Measurements from ENCODE around the gene RASA2.

RASA2 gene

GRCh38 chr3:141561426-141562034 is 74.7 kb downstream of the RASA2 start:
- Histone ChIP-seq H3K4me1 (ENCODE audit: control insufficient read depth, low read depth, low read length) (no peaks in the 10 kb centered on the region), H3K9me3 (ENCODE audit: control insufficient read depth, low read depth, low read length) (no peaks in the 10 kb centered on the region), H3K27ac (ENCODE audit: low read length) (no peak overlapping the region), H3K27me3 (ENCODE audit: control insufficient read depth, insufficient read depth, low read length) (no peaks in the 10 kb centered on the region), H3K36me3 (ENCODE audit: control insufficient read depth, low read depth, low read length) (peaks cover 22% of the 10 kb centered on the region), H3K9ac (ENCODE audit: low read length) (no peak overlapping the region), H3K4me3 (ENCODE audit: low read length) (no peak overlapping the region)

GRCh38 chr3:141564241-141564640 is 77.4 kb downstream of the RASA2 start:
- Histone ChIP-seq H3K9ac (ENCODE audit: low read length) (no peak overlapping the region), H3K27ac (ENCODE audit: low read length) (no peak overlapping the region), H3K4me1 (ENCODE audit: control insufficient read depth, low read depth, low read length) (no peaks in the 10 kb centered on the region), H3K4me3 (ENCODE audit: low read length) (no peak overlapping the region), H3K27me3 (ENCODE audit: control insufficient read depth, insufficient read depth, low read length) (no peaks in the 10 kb centered on the region), H3K36me3 (ENCODE audit: control insufficient read depth, low read depth, low read length) (peaks cover 11% of the 10 kb centered on the region), H3K9me3 (ENCODE audit: control insufficient read depth, low read depth, low read length) (no peaks in the 10 kb centered on the region)

GRCh38 chr3:141570068-141570467 is 83.2 kb downstream of the RASA2 start:
- H3K36me3 ChIP-seq (ENCODE audit: control insufficient read depth, low read depth, low read length) = peaks cover 19% of the 10 kb centered on the region
- no peaks in the 10 kb centered on the region for H3K27me3 ChIP-seq (ENCODE audit: control insufficient read depth, insufficient read depth, low read length)

DNA sequence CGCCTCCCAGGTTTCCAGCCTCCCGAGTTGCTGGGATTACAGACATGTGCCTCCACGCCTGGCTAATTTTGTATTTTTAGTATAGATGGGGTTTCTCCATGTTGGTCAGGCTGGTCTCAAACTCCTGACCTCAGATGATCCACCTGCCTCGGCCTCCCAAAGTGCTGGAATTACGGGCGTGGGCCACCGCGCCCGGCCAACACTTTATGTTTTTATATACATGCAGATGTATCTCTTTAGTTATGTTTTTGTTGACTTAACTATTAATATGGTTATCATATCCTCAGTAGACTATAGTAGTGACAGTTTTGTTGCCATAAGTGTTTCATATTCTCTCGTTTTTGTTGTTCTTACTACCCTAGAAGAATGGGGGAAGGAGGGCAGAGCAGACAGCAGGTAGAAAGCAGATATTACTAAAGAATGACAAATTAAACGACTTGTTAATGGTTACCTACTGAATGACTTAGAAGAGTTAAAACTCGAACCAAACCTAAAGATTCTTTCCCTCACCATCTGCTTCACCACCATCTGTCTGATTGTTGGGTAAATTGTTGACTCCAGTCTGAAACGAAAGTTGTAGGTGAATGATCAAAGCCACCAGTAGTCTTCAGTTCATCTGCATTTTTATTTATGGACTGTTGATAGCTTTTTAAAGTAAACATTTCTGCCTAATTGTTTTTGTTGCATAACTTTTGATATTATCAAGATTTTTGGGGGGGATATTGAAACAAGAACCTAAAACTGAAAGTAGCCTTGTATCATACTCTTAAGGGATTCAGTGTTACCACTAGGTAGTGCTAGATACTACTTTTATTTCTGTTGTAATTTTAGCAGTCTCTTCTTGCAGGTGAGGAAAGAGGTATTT is 89.3 kb downstream of the RASA2 start:
- no peak overlapping the region for H3K27ac ChIP-seq (ENCODE audit: low read length)

More at GRCh38 chr3:141570068-141570467, 83.2 kb downstream of the RASA2 start:
- Histone ChIP-seq H3K4me3 (ENCODE audit: low read length) (no peak overlapping the region), H3K9me3 (ENCODE audit: control insufficient read depth, low read depth, low read length) (no peaks in the 10 kb centered on the region), H3K4me1 (ENCODE audit: control insufficient read depth, low read depth, low read length) (no peaks in the 10 kb centered on the region), H3K27ac (ENCODE audit: low read length) (no peak overlapping the region), H3K9ac (ENCODE audit: low read length) (no peak overlapping the region)

GRCh38 chr3:141576744-141577052 is 89.9 kb downstream of the RASA2 start:
- H3K9me3 ChIP-seq (ENCODE audit: control insufficient read depth, low read depth, low read length) = no peaks in the 10 kb centered on the region
- H3K36me3 ChIP-seq (ENCODE audit: control insufficient read depth, low read depth, low read length) = peaks cover 37% of the 10 kb centered on the region
- no peak overlapping the region for H3K9ac ChIP-seq (ENCODE audit: low read length)
- no peaks in the 10 kb centered on the region for H3K4me1 ChIP-seq (ENCODE audit: control insufficient read depth, low read depth, low read length)
- H3K4me3 ChIP-seq (ENCODE audit: low read length) = no peak overlapping the region
- H3K27me3 ChIP-seq (ENCODE audit: control insufficient read depth, insufficient read depth, low read length) = no peaks in the 10 kb centered on the region
- H3K27ac ChIP-seq (ENCODE audit: low read length) = no peak overlapping the region

More for the DNA sequence above, 89.3 kb downstream of the RASA2 start:
- Histone ChIP-seq H3K9ac (ENCODE audit: low read length) (no peak overlapping the region), H3K27me3 (ENCODE audit: control insufficient read depth, insufficient read depth, low read length) (no peaks in the 10 kb centered on the region), H3K4me1 (ENCODE audit: control insufficient read depth, low read depth, low read length) (no peaks in the 10 kb centered on the region), H3K9me3 (ENCODE audit: control insufficient read depth, low read depth, low read length) (no peaks in the 10 kb centered on the region), H3K4me3 (ENCODE audit: low read length) (no peak overlapping the region), H3K36me3 (ENCODE audit: control insufficient read depth, low read depth, low read length) (peaks cover 43% of the 10 kb centered on the region)

GRCh38 chr3:141578202-141578973 is 91.6 kb downstream of the RASA2 start:
- Histone ChIP-seq H3K36me3 (ENCODE audit: control insufficient read depth, low read depth, low read length) (peaks cover 38% of the 10 kb centered on the region), H3K4me3 (ENCODE audit: low read length) (no peak overlapping the region), H3K9me3 (ENCODE audit: control insufficient read depth, low read depth, low read length) (no peaks in the 10 kb centered on the region), H3K9ac (ENCODE audit: low read length) (no peak overlapping the region), H3K27me3 (ENCODE audit: control insufficient read depth, insufficient read depth, low read length) (no peaks in the 10 kb centered on the region), H3K27ac (ENCODE audit: low read length) (no peak overlapping the region), H3K4me1 (ENCODE audit: control insufficient read depth, low read depth, low read length) (no peaks in the 10 kb centered on the region)

GRCh38 chr3:141594357-141594756 is 107.5 kb downstream of the RASA2 start:
- Histone ChIP-seq H3K4me3 (ENCODE audit: low read length) (no peak overlapping the region), H3K36me3 (ENCODE audit: control insufficient read depth, low read depth, low read length) (peaks cover 19% of the 10 kb centered on the region), H3K9ac (ENCODE audit: low read length) (no peak overlapping the region)

GRCh38 chr3:141597931-141598330 is 111.1 kb downstream of the RASA2 start:
- Histone ChIP-seq H3K36me3 (ENCODE audit: control insufficient read depth, low read depth, low read length) (peaks cover 9% of the 10 kb centered on the region), H3K4me3 (ENCODE audit: low read length) (no peak overlapping the region), H3K9me3 (ENCODE audit: control insufficient read depth, low read depth, low read length) (no peaks in the 10 kb centered on the region), H3K9ac (ENCODE audit: low read length) (no peak overlapping the region), H3K4me1 (ENCODE audit: control insufficient read depth, low read depth, low read length) (no peaks in the 10 kb centered on the region), H3K27me3 (ENCODE audit: control insufficient read depth, insufficient read depth, low read length) (no peaks in the 10 kb centered on the region), H3K27ac (ENCODE audit: low read length) (no peak overlapping the region)

More at GRCh38 chr3:141594357-141594756, 107.5 kb downstream of the RASA2 start:
- no peak overlapping the region for H3K27ac ChIP-seq (ENCODE audit: low read length)
- no peaks in the 10 kb centered on the region for H3K9me3 ChIP-seq (ENCODE audit: control insufficient read depth, low read depth, low read length)
- no peaks in the 10 kb centered on the region for H3K4me1 ChIP-seq (ENCODE audit: control insufficient read depth, low read depth, low read length)
- H3K27me3 ChIP-seq (ENCODE audit: control insufficient read depth, insufficient read depth, low read length) = no peaks in the 10 kb centered on the region

GRCh38 chr3:141600331-141600730 is 113.5 kb downstream of the RASA2 start:
- no peaks in the 10 kb centered on the region for H3K9me3 ChIP-seq (ENCODE audit: control insufficient read depth, low read depth, low read length)
- no peak overlapping the region for H3K9ac ChIP-seq (ENCODE audit: low read length)
- no peak overlapping the region for H3K4me3 ChIP-seq (ENCODE audit: low read length)
- no peaks in the 10 kb centered on the region for H3K27me3 ChIP-seq (ENCODE audit: control insufficient read depth, insufficient read depth, low read length)
- H3K4me1 ChIP-seq (ENCODE audit: control insufficient read depth, low read depth, low read length) = no peaks in the 10 kb centered on the region
- H3K27ac ChIP-seq (ENCODE audit: low read length) = no peak overlapping the region
- no peaks in the 10 kb centered on the region for H3K36me3 ChIP-seq (ENCODE audit: control insufficient read depth, low read depth, low read length)

DNA sequence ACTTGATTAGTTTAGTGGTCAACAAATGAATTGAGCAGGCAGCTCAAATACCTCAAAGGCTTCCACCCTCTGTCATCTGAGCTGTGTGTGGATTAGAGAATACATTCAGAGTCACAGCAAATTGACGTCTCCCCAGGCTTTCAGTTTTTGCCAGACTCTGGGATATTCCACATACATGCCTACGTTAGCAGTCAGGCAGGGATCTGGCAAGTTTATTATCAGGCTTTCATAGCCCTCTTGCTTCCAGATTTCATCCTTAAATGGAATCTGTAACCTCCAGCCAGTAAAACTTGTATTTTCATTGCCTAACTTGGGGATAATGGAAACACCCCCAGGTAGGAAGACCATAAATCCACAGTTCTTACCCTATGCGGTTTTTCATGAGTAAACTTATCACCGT is 115.9 kb downstream of the RASA2 start:
- Histone ChIP-seq H3K9me3 (ENCODE audit: control insufficient read depth, low read depth, low read length) (no peaks in the 10 kb centered on the region), H3K27me3 (ENCODE audit: control insufficient read depth, insufficient read depth, low read length) (no peaks in the 10 kb centered on the region), H3K4me3 (ENCODE audit: low read length) (no peak overlapping the region), H3K27ac (ENCODE audit: low read length) (no peak overlapping the region), H3K9ac (ENCODE audit: low read length) (no peak overlapping the region), H3K4me1 (ENCODE audit: control insufficient read depth, low read depth, low read length) (no peaks in the 10 kb centered on the region), H3K36me3 (ENCODE audit: control insufficient read depth, low read depth, low read length) (peaks cover under 1% of the 10 kb centered on the region)

- Histone ChIP-seq H3K4me3 (ENCODE audit: low read length) (no peak overlapping the region), H3K4me1 (ENCODE audit: control insufficient read depth, low read depth, low read length) (no peaks in the 10 kb centered on the region), H3K9ac (ENCODE audit: low read length) (no peak overlapping the region), H3K27ac (ENCODE audit: low read length) (no peak overlapping the region), H3K27me3 (ENCODE audit: control insufficient read depth, insufficient read depth, low read length) (no peaks in the 10 kb centered on the region), H3K36me3 (ENCODE audit: control insufficient read depth, low read depth, low read length) (peaks cover 7% of the 10 kb centered on the region), H3K9me3 (ENCODE audit: control insufficient read depth, low read depth, low read length) (no peaks in the 10 kb centered on the region)
These were observed 116.7 kb downstream of the RASA2 start for GRCh38 chr3:141603473-141604035.
